HFF-Myc (cell line): ENCODE results near the gene MOB2.
"Not testable (repeated sequence)": the region's sequence is repeated elsewhere in the genome, so short reads cannot be mapped to it uniquely, and the experiment has no call there.

Source experiments
- DNase-seq: peaks from one replicate; pipeline ENCODE4 v3.0.0-alpha.2; 2011; ENCODE audit warnings: low read depth; ENCODE audit errors: extremely low read depth
- H3K4me3 ChIP-seq: replicated peaks from 2 replicates; pipeline ENCODE4 v1.5.1; 2011; ENCODE audit warnings: low read depth, mild to moderate bottlenecking, control low read depth, low read length
- CTCF ChIP-seq: IDR thresholded peaks from 2 replicates; pipeline ENCODE4 v1.5.1; 2012; ENCODE audit warnings: mild to moderate bottlenecking, low read depth, low read length, control low read depth; ENCODE audit errors: missing control alignments

Gene MOB2

DNA sequence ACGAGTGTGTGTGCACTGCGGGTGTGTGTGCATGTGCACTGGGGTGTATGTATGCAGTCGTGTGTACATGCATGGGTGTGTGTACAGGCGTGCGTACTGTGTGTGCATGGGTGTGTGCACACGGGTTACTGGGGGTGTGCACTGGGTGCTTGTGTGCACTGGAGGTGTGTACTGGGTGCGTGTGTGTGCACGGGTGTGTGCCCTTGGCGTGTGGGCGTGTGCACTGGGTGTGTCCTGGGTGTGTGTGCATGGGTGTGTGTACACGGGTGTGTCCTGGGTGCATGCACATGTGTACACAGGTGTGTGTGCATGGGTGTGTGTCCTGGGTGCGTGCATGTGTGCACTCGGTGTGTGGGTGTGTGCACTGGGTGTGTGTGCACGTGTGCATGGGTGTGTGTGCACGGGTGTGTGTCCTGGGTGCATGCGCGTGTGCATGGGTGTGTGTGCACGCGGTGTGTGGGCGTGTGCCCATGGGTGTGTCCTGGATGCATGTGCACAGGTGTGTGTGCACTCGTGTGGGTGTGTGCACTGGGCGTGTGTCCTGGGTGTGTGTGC is 57.7 kb downstream of the MOB2 start:
- no peak for DNase-seq
- H3K4me3 ChIP-seq = no peak overlapping the region
- no peak for TF ChIP-seq CTCF

- DNase-seq = no peak
- no peak overlapping the region for H3K4me3 ChIP-seq
Measured at GRCh38 chr11:1425439-1425838, 61.1 kb downstream of the MOB2 start.

DNA sequence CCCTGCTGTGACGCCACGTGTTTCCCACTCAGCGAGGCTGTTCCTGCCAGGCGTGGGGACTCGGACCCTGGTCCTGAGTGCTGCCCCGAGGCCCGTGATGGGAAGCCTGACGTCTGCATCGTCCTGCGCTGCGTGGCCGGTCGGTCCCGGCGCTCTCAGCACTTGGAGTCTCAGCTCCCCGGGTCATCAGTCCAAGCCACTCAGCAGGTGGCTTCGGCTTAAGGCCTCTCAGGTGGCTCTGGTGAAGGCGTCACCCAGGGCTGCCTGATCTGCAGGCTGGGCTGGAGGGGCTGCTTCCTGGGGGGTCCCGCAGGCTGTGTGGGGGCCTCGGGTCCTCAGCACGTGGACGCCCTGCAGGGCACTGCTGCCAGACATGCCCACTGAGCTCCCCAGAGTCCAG is 61.6 kb downstream of the MOB2 start:
- no peak for TF ChIP-seq CTCF
- DNase-seq = no peak
- no peak overlapping the region for H3K4me3 ChIP-seq

More at GRCh38 chr11:1425439-1425838, 61.1 kb downstream of the MOB2 start:
- TF ChIP-seq CTCF = no peak

- not testable (repeated sequence) for DNase-seq, H3K4me3 ChIP-seq
Measured at GRCh38 chr11:1423406-1423805, 63.2 kb downstream of the MOB2 start.

DNA sequence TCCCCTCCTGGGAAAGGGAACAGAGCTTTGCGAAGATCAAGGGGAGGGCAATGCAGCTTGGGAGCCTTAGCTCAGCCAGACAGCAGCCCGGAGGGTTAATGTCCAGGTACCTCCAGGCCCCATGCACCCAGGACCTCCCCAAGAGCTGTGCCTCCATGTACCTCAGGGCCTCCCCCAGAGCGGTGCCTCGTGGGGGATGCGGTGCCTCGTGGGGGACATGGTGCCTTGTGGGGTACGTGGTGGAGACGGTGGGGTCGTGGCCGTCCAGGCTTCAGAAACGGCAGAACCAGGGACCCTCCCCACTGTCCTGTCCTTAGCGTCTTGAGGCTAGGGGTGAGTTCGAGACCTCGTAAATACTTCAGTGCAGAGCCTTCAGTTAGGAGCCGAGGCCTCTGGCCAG is 63.6 kb downstream of the MOB2 start:
- no peak for TF ChIP-seq CTCF

GRCh38 chr11:1422481-1422880 is 64.1 kb downstream of the MOB2 start:
- no peak for TF ChIP-seq CTCF
- no peak overlapping the region for H3K4me3 ChIP-seq
- no peak for DNase-seq

More for the DNA sequence above, 63.6 kb downstream of the MOB2 start:
- no peak for DNase-seq
- H3K4me3 ChIP-seq = no peak overlapping the region

GRCh38 chr11:1421291-1421690 is 65.3 kb downstream of the MOB2 start:
- no peak overlapping the region for H3K4me3 ChIP-seq
- no peak for TF ChIP-seq CTCF
- DNase-seq = no peak
